GM18498 (cell line): ENCODE measurements around the gene GPR108.
A peak's percentile ranks its signal among the peaks of the same experiment; 100 is the strongest.
"Not testable (repeated sequence)": the region's sequence is repeated elsewhere in the genome, so short reads cannot be mapped to it uniquely, and the experiment has no call there.

Experiments used
- ATAC-seq: cut with Tn5 transposase; IDR thresholded peaks from one replicate; pipeline ENCODE4 v1.9.1; 2021; ENCODE audit warnings: mild to moderate bottlenecking, moderate library complexity; ENCODE audit not compliant: unreplicated experiment

Gene GPR108

DNA sequence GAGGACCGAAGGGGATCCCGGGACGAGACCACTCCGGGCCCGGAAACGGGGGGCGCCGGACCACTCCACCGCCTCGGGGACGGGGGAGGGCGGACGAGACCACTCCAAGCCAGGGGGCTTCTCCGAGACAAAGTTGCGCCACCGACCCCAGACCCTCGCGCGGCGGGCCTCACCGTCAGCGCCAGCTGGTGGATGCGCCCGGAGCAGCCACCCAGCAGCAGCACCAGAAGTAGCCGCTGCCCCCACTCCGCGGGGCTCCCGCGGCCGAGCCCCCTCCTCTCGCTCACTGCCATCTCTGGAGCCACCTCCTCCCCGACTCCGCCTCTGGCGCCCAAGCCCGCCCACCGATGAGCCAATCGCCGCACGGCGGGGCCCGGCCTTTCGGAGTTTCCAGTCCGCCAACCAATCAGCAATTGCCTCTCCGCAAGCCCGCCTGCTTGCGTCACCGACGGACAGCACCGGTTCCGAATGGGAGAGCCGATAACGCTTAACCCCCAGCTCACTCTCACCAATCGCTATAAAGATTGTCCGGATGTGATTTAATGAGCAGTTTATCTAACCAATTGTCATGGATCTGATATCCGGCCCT lies at the start of gene GPR108:
GPR108 (minus strand) TSS at position 297 of the 589 bp plus-strand sequence; CDS start at position 293, 4 bp downstream.
- peak; percentile 67 for ATAC-seq

DNA sequence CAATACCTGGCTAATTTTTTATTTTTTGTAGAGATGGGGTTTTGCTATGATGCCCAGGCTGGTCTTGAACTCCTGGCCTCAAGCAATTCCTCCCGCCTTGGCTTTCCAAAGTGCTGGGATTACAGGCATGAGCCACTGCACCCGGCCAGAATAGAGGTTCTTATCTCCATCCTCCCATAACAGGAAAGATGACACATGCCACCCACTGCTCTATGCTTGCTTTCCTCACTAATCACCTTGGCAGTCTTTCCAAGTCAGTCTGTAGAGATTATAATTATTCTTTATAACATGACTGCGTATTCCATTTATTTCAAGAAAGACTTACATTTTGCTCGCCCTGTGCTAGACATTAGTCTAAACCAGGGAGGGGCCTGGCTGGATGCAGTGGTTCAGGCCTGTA lies 41.8 kb upstream of the GPR108 start:
- ATAC-seq: no peak

DNA sequence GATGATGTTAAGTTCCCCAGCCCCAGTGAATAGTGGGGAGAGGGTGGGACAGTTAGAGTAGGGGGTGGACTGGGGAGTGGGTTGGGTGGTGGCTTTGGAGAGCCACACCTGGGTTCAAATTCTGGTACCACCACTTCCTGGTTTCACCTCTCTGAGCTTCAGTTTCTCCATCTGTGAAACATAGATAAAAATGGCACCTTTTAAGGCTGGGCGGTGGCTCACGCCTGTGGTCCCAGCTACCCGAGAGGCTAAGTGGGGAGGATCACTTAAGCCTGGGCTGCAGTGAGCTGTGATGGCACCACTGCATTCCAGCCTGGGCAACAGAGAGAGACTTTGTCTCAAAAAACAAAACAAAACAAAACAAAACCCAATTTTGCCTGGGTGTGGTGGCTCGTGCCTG lies 41.0 kb upstream of the GPR108 start:
- ATAC-seq: no peak

DNA sequence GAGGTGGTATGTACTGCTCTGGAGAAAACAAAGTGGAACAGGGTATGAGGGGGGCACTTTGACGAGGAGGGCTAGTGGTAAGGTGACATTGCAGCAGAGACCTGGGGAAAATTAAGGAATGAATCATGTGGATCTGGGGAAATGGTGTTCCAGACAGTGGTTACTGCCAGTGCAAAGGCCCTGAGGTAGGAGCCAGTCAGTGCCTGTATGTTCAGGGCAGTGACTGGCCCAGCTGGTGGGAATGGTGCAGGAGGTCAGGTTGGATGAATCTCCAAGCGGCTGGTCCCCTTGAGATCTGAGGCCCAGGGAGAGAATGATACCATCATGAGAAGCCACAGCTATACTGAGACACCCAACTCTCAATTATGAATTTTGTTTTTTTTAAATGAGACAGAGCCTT lies 40.1 kb upstream of the GPR108 start:
- no peak for ATAC-seq

DNA sequence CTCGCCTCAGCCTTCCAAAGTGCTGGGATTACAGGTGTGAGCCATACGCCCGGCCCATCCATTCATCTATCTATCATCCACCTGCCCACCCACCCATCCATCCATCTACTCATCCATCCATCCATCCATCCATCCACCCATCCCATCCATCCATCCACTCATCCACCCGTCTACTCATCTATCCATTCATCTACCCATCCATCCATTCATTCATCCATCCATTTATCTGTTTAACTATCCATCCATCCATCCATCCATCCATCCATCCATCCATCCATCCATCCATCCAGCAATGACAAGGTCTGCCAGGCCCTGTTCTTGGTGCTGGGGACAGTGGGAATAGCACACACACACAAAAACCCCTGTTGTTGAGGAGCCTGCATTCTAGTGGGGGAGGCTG lies 39.6 kb upstream of the GPR108 start:
- no peak for ATAC-seq

DNA sequence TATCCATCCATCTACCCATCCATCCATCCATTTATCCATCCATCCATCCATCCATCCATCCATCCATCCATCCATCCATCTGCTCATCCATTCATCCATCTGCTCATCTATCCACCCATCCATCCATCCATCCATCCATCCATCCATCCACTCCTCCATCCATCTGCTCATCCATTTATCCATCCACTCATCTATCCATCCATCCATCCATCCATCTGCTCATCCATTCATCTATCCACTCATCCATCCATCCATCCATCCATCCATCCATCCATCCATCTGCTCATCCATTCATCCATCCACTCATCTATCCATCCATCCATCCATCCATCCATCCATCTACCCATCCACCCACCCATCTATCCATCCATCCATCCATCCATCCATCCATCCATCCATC lies 38.7 kb upstream of the GPR108 start:
- ATAC-seq: not testable (repeated sequence)

DNA sequence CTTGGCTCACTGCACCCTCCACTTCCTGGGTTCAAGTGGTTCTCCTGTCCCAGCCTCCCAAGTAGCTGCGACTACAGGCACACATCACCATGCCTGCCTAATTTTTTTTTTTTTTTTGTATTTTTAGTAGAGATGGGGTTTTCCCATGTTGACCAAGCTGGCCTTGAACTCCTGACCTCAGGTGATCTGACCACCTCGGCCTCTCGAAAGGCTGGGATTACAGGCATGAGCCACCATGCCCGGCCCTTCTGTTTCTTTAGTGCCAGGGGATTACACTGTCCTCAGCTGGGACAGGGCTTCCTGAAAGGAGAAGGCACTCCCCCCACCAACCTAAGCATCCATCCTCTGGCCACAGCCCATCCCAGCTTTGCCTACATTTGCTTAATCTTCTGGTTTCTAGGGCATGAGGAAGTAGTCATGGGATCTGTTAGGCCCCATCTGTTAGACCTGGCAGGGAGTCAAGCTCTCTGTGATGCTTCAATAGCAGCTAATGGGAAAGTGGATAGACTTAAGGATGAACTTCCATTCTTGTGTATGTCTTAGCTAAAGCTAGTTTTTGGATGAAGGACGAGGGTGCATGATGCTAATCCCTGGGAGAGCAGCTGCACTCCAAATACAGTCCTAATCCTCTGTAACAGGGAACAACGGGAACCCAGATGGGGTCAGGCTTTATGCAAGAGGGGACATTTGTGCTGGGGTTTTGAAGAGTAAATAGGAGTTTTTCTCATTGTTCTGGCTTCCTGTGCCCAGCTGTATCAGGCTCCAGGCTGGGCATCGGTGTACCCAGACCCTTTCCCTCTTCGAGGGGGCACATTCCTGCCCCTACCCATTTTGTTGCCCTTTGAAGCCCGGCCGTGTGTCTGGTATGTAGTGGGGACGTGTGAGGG lies 37.7 kb upstream of the GPR108 start:
- no peak for ATAC-seq

DNA sequence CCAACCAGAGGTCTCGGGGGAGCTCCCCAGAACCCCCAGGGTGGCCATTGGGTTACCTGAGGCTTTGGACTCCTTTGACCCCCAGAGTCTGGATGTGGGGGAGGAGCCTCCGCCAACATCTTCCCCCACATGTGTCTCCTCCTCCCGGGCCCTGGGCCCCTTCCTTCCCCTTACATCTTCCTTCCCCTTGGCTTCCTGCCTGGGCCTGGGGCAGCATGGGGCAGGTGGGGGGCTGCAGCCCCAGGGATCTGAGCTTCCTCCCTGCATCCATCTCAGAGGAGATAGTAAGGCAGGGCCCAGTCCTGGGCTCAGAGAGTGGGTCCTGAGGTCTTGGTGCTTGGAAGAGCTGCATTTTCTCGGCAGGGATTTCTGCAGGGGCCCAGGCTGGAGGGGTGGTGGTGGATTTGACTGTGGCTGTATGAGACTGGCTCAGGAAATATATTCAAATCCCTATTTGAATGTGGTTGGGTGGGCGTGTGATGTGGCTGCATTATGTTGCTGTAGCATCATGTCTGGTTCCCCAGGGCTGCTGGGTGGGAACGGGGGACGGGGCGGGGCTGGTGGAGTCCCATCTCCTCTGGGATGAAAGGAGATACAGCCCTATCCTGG lies 36.0 kb upstream of the GPR108 start:
- peak; percentile 31 for ATAC-seq

DNA sequence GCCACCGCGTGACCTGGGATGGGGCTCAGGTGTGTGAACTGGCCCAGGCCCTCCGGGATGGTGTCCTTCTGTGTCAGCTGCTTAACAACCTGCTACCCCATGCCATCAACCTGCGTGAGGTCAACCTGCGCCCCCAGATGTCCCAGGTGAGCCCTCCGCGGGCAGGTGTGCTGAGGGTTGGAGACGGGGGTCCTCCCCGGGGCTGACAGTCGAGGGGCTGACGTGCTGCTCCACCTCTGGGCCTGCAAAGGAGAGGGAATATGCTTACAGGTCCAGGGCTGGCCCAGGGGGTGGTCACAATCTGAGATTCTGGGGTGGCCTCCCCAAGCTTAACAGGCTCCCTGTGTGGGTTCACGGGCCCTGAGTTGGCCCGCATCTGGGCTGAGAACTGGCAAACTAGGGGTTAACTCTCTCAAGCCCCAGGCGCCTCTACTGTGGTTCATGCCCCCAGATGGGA lies 35.5 kb upstream of the GPR108 start:
- ATAC-seq: peak; percentile 12

DNA sequence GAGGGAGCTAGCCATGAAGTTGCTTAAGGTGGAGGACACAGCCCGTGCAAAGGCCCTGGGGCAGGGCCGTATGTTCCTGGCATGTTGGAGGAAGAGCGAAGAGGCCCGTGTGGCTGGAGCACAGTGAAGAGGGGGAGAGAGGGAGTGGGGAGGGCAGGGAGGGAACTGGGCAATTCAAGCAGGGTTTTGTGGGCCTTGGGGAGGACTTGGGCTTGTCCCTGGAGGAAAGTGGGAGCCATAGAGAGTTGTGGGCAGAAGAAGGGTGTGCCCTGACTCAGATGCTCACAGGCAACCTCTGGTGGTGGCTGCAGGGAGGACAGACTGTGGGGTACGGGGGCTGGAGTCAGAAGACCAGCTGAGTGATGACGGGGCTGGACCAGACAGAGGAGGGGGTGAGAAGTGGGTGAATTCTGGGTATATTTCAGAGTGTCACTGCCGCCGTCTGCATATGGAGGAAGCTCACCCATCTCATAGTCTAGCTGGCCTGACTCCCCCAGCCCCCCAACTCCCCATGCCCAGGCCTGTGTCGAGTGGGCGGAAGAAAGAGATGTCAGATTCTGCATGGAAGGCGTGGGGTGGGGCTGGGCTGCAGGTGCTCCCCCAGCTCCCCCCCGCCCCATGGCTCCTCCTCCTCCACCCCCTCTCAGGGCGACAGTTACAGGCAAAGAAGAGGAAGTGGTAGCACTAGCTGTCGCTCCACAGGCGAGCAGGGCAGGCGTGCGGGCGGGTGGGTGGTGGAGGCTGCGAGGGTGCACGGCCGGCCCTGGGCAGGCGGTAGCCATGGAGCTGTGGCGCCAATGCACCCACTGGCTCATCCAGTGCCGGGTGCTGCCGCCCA lies 34.9 kb upstream of the GPR108 start, which contains the start of gene VAV1:
VAV1 (plus strand) TSS at position 681 of the 838 bp plus-strand sequence; CDS start at position 781, 100 bp downstream.
- ATAC-seq: peak; percentile 47

DNA sequence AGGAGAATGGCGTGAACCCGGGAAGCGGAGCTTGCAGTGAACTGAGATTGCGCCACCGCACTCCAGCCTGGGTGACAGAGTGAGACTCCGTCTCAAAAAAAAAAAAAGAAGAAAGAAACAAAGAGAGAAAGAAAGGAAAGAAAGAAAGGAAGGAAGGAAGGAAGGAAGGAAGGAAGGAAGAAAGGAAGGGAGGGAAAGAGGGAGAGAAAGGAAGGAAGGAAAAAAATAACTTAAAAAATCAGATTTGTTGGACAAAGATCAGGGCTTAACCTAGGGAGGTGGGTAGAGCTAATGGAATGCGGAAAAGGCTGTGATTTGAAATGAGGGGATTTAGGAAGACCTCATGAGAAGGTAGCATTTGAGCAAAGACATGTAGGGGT lies 34.3 kb upstream of the GPR108 start:
- ATAC-seq: not testable (repeated sequence)

DNA sequence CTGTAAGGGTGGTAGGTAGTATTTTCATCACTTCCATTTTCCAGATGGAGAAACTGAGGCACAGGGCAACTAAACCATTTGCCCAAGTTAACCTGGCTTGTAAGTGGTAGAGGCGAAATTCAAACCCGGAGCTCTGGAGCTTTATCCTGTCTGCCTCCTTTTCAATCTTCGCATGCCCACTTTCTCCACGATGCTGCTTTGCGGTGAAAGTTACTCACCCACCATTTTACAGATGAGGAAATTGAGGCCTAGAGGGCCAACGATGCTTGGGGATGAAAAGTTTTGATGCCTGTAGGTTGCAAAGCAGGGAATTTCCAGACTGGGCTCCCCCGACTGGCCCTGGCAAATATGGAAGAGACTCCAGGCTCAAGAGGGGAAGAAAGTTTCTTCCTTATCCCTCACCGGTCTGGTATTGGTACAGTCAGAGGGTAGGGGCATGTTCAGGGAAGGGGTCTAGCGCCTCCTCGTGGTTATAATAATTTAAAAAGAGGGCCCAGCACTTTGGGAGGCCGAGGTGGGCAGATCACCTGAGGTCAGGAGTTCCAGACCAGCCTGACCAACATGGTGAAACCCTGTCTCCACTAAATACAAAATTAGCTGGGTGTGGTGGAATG lies 31.7 kb upstream of the GPR108 start:
- ATAC-seq: no peak

DNA sequence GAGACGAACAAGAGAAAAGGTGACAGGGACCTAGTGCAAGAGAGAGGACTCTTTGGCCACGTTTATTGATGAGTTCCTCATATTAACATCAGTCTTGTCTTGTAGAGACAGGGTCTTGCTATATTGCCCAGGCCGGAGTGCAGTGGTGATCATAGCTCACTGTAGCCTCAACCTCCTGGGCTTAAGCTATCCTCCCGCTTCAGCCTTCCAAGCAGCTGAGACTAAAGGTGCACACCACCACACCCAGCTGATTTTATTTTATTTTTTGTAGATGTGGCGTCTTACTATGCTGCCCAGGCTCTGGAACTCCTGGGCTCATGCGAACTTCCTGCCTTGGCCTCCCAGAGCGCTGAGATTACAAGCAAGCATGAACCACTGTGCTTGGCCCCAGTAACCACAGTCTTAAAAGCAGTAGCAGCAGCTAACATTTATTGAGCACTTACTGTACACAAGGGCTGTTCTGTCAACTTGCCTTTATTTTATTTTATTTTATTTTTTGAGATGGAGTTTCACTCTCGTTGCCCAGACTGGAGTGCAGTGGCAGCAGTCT lies 30.9 kb upstream of the GPR108 start:
- no peak for ATAC-seq

DNA sequence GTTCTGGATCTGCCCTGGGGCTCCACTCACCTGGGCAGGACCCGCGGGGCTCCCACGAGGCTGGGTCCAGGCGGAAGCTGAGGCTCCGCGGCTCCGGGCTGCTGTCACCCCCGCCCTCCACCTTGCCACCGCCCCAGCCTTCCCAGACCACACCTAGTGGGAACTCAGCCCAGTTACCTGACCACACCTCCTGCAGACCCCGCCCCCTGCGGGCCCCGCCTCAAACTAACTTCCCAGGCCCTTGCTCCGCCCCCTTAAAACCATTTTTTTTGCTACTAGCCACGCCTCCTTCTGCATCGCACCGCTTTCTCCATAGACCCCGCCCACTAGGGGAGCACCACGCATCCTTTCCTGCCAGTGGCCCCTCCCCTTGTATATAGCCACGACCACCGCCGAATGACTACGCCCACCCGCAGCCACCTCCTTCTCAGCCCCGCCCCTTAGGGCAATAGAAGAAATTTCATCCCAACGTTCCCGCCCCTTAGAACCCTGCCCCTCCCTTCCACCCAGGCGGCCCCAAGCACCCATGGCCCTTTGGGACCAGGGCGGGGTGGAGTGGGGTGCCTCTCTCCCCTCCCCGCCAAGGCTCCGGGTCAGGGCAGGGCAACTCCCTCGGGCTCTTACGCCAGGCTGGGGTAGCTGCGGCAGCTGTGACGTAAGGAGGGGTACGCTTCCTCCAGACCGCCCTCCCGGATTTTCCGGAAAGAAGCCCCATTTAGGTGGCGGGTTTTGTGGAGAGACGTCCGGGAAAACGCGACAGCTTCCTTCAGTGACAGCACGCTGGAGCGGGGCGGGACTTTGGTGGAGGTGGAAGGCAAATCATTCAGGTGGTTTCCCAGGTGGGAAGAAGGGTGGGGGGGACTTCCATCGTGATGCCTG lies 30.2 kb upstream of the GPR108 start, which contains the start of gene SH2D3A:
SH2D3A (minus strand) TSS at position 79 of the 879 bp plus-strand sequence. CDS start 3,687 bp downstream, outside the sequence.
- peak; percentile 74 for ATAC-seq

DNA sequence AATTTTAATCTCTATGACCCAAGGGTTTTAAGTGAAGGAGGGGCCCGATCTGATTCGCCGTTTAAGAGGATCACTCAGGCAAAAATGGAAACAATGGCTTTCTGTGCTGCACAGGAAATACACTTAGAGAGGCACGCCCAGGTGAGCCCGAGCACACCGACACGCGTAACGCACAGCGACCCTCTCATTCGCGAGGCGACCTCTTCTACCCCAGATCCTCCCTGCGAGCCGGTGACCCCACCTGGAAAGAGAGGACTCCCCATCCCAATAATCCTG lies 29.6 kb upstream of the GPR108 start:
- ATAC-seq: peak; percentile 24

DNA sequence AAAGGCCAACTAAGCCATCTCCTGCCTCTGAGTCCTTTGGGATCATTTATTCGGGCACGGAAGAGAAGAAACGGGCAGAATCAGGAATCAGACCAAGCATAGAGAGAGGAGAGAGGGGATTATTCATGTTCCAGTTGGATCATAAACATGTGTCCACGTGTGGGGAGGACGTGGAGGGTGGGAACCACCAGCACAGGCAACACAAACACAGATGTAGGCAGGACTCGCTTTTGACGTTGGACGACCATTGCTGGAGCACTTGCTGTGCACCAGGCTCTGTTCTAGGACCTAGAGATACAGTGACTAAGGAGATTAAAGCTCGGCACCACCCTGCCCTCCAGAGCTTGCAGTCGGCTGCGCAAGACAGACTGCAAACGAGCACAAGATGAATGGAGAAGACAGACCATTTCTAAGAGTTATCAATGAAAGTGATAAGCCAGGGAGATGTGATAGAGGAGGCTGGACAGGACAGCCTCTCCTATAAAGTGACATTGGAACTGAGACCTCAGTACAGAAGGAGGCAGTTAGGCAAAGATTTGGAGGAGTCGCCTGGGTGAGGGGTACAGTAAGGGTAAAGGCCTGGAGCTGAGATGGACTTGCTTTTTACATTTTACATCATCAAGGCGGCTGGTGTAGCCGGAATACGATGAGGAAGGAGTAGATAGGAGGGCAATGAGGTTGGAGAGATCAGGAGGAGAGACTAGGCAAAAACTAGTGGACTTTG lies 29.1 kb upstream of the GPR108 start:
- no peak for ATAC-seq

DNA sequence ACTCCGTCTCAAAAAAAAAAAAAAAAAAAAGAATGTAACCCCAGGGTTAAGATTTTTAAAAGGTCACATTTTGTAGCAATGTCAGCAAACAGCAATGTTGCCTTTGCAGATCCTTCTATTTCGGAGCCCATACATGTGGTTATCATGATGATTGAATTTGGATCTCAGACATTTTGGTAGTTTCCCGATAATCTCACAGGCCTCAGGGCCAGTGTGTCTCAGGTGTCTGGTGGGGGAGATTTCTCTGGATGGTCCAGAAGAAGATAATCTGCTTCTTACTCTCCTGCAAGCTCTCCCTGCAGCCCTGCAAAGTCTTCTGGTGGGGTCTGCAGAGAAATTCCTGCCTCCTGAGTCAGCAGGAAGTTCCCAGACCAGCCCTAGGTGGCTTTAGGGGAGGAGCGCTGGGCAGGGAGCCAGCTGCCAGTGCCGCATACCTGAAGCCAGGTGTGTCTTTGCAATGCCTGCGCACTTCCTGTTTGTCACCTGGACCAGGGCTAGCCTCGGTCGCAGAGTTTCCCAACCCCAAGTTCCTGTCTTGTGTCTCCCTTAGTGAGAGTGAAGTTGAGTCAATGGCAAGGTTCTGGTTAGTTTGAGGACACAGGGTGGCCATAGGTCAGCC lies 28.5 kb upstream of the GPR108 start:
- no peak for ATAC-seq

DNA sequence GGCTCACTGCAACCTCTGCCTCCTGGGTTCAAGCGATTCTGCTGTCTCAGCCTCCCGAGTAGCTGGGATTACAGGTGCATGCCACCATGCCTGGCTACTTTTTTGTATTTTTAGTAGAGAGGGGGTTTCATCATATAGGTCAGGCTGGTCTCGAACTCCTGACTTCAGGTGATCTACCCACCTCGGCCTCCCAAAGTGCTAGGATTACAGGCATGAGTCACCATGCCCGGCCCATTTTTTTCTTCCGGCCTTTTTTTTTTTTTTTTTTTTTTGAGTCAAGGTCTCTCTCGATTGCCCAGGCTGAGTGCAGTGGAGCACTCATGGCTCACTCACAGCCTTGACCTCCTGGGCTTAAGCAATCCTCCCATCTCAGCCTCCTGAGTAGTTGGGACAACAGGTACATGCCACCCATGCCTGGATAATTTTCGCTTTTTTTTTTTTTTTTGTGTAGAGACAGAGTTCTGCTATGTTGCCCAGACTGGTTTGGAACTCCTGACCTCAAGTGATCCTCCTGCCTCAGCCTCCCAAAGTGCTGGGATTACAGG lies 24.9 kb upstream of the GPR108 start:
- ATAC-seq: not testable (repeated sequence)
